Activated CD4-positive, alpha-beta T cell treated with anti-CD3 and anti-CD28 coated beads, Interleukin-2, amount 10 ng/mL, durations not matched to agents 7 days and 5 days (primary cell): ENCODE measurements around the gene RBM18. TPM values are rescaled to one million over a fixed set of nuclear protein-coding genes. Genes with fewer than 3 reads are reported as not detected.
A peak's percentile ranks its signal among the peaks of the same experiment; 100 is the strongest.

Source experiments
- CTCF ChIA-PET: fragments of 350-600 bp; sonication (Branson Sonifier 250); formaldehyde crosslinking; loops from one replicate; lab custom pipeline; 2021; ENCODE audit warnings: antibody characterized with exemption; lab: Charles Lee
- POLR2A ChIA-PET: fragments of 350-600 bp; sonication (Branson Sonifier 250); formaldehyde crosslinking; loops from one replicate; lab custom pipeline; 2021; ENCODE audit warnings: antibody characterized with exemption; lab: Charles Lee
- DNase-seq: peaks from one replicate; pipeline ENCODE4 v3.0.0-alpha.2; 2020
- H3K27ac Mint-ChIP-seq: one replicate; pipeline ENCODE4 v1.8.0; 2021; ENCODE audit warnings: mild to moderate bottlenecking, moderate library complexity, mixed read lengths
- H3K27me3 Mint-ChIP-seq: one replicate; pipeline ENCODE4 v1.8.0; 2021; ENCODE audit warnings: mixed read lengths
- H3K36me3 Mint-ChIP-seq: one replicate; pipeline ENCODE4 v1.8.0; 2021; ENCODE audit warnings: low read depth, mixed read lengths
- H3K4me1 Mint-ChIP-seq: one replicate; pipeline ENCODE4 v1.8.0; 2021; ENCODE audit warnings: mixed read lengths
- H3K4me3 Mint-ChIP-seq: one replicate; pipeline ENCODE4 v1.8.0; 2021; ENCODE audit warnings: mild to moderate bottlenecking, moderate library complexity, mixed read lengths
- H3K9me3 Mint-ChIP-seq: one replicate; pipeline ENCODE4 v1.8.0; 2021; ENCODE audit warnings: mixed read lengths
- total RNA-seq, 2 experiments: library from RNA; stranded (reverse); gene quantifications; one replicate each; pipeline ENCODE4 v1.2.3, GENCODE V29; 2021

Gene RBM18
- total RNA-seq, 2 experiments from 2014 or later = 21.5 to 23.6 TPM

- Mint-ChIP-seq H3K36me3 (peaks cover 58% of the 10 kb centered on the region), H3K4me1 (peaks cover 2% of the 10 kb centered on the region), H3K27me3 (no peaks in the 10 kb centered on the region), H3K9me3 (peaks cover 6% of the 10 kb centered on the region), H3K27ac (no peak overlapping the region), H3K4me3 (no peak overlapping the region)
- POLR2A ChIA-PET = no interaction called here
- CTCF ChIA-PET = no interaction called here
- DNase-seq = no peak
These were observed 12.8 kb upstream of the RBM18 start for GRCh38 chr9:122277285-122277897.

GRCh38 chr9:122276096-122276495, 11.5 kb upstream of the RBM18 start:
- ChIA-PET CTCF (no interaction called here), POLR2A (no interaction called here)
- peaks cover 54% of the 10 kb centered on the region for H3K36me3 Mint-ChIP-seq
- H3K4me1 Mint-ChIP-seq = peaks cover 2% of the 10 kb centered on the region
- H3K4me3 Mint-ChIP-seq = no peak overlapping the region
- H3K27ac Mint-ChIP-seq = no peak overlapping the region
- H3K27me3 Mint-ChIP-seq = no peaks in the 10 kb centered on the region
- DNase-seq = no peak
- H3K9me3 Mint-ChIP-seq = peaks cover 6% of the 10 kb centered on the region

GRCh38 chr9:122274055-122274454, 9.4 kb upstream of the RBM18 start:
- DNase-seq = no peak
- POLR2A ChIA-PET = no interaction called here
- Mint-ChIP-seq H3K36me3 (peaks cover 53% of the 10 kb centered on the region), H3K27me3 (no peaks in the 10 kb centered on the region), H3K9me3 (peaks cover 6% of the 10 kb centered on the region), H3K4me3 (no peak overlapping the region), H3K27ac (no peak overlapping the region), H3K4me1 (peaks cover 2% of the 10 kb centered on the region)
- CTCF ChIA-PET = no interaction called here

GRCh38 chr9:122268041-122268814, 3.6 kb upstream of the RBM18 start:
- no peak for DNase-seq
- H3K4me1 Mint-ChIP-seq = peaks cover 31% of the 10 kb centered on the region
- H3K4me3 Mint-ChIP-seq = peak overlapping the region; percentile 7
- no peak overlapping the region for H3K27ac Mint-ChIP-seq
- no peaks in the 10 kb centered on the region for H3K9me3 Mint-ChIP-seq
- ChIA-PET POLR2A (no interaction called here), CTCF (no interaction called here)
- peaks cover 20% of the 10 kb centered on the region for H3K36me3 Mint-ChIP-seq
- H3K27me3 Mint-ChIP-seq = no peaks in the 10 kb centered on the region

DNA sequence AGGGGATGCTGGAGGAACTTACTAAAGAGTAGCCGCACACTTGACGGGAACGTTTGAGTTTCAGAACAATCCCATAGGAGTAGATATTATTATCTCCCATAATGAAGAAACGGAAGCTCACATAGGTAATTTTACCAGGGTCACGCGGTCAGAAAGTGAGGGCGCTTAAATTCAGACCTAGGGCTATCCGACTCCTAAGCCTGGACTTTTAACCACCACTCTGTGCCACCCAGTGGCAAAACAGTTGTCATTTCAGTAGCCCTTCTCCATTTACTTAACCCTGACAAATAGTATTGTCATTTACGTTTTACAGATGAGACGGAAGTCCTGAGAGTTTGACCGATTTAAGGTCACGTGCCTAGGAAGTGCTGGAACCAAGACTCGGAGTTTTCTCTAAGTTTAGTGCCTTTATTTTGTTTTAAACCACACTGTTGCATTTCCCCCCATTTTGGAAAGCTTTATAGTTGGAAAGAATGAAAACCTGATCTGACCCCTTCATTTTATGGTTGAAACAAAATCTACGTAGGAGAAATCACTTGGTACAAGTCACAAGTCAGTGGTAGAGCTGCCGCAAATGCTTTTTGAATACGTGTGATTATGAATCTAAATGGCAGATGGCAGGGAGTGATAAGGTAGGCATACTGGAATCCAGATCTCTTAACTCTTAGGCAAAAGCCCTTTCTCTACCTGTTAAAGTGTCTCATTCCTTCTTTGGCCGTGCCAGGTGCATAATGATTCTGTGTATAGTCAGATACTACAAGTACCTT, 692 bp upstream of the RBM18 start:
- peak overlapping the region; percentile 100 for H3K27ac Mint-ChIP-seq
- H3K4me3 Mint-ChIP-seq = peak overlapping the region; percentile 89
- no peaks in the 10 kb centered on the region for H3K27me3 Mint-ChIP-seq
- peaks cover 54% of the 10 kb centered on the region for H3K4me1 Mint-ChIP-seq
- ChIA-PET CTCF (interaction anchor here (0.9 to 1.1 kb wide), 2 partner anchors 16 to 21 kb away, joined by 3 to 5 read pairs; no protein-coding TSS in a partner anchor), POLR2A (no interaction called here)
- H3K36me3 Mint-ChIP-seq = peaks cover 16% of the 10 kb centered on the region
- H3K9me3 Mint-ChIP-seq = no peaks in the 10 kb centered on the region
- peak; percentile 45 for DNase-seq

- Mint-ChIP-seq H3K36me3 (peaks cover 26% of the 10 kb centered on the region), H3K4me1 (peaks cover 54% of the 10 kb centered on the region), H3K27me3 (no peaks in the 10 kb centered on the region), H3K4me3 (peak overlapping the region; percentile 89), H3K27ac (peak overlapping the region; percentile 100), H3K9me3 (no peaks in the 10 kb centered on the region)
- ChIA-PET CTCF (no interaction called here), POLR2A (no interaction called here)
- peak; percentile 22 for DNase-seq
These were observed 816 bp downstream of the RBM18 start for GRCh38 chr9:122263699-122264349.

DNA sequence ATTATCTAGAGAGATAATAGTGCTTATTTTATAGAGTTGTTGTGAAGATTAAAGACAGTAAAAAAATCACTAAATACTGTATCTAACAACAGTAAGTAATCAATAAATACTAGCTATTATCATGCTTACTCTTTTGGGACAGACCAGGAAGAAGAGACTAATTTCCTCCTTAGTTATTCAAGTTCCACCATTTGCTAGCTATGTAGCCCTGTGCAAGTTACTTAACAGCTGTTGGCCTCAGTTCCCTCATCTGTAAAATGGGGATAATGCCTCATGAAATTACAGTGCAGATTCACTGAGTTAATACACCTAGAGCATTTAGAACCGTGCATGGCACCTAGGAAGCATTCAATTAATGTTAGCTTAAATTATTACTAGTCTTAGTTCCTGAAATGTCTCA, 2.6 kb downstream of the RBM18 start:
- DNase-seq = no peak
- POLR2A ChIA-PET = interaction anchor here (0.5 kb wide), 1 partner anchor 15 kb away, joined by 5 read pairs; no protein-coding TSS in a partner anchor
- Mint-ChIP-seq H3K27ac (no peak overlapping the region), H3K27me3 (no peaks in the 10 kb centered on the region), H3K4me3 (no peak overlapping the region), H3K36me3 (peaks cover 32% of the 10 kb centered on the region), H3K4me1 (peaks cover 46% of the 10 kb centered on the region), H3K9me3 (no peaks in the 10 kb centered on the region)
- CTCF ChIA-PET = no interaction called here

- Mint-ChIP-seq H3K36me3 (peaks cover 32% of the 10 kb centered on the region), H3K9me3 (no peaks in the 10 kb centered on the region), H3K27ac (peak overlapping the region; percentile 26), H3K27me3 (no peaks in the 10 kb centered on the region), H3K4me3 (no peak overlapping the region), H3K4me1 (peaks cover 45% of the 10 kb centered on the region)
- ChIA-PET POLR2A (no interaction called here), CTCF (no interaction called here)
- no peak for DNase-seq
These were observed 3.2 kb downstream of the RBM18 start for GRCh38 chr9:122261469-122261881.

- no peaks in the 10 kb centered on the region for H3K27me3 Mint-ChIP-seq
- ChIA-PET POLR2A (no interaction called here), CTCF (no interaction called here)
- H3K4me1 Mint-ChIP-seq = peaks cover 32% of the 10 kb centered on the region
- peaks cover 28% of the 10 kb centered on the region for H3K36me3 Mint-ChIP-seq
- no peak for DNase-seq
- no peak overlapping the region for H3K4me3 Mint-ChIP-seq
- no peak overlapping the region for H3K27ac Mint-ChIP-seq
- H3K9me3 Mint-ChIP-seq = no peaks in the 10 kb centered on the region
These were observed 5.7 kb downstream of the RBM18 start for GRCh38 chr9:122258886-122259415.

GRCh38 chr9:122256206-122256605, 8.4 kb downstream of the RBM18 start:
- Mint-ChIP-seq H3K27ac (no peak overlapping the region), H3K9me3 (no peaks in the 10 kb centered on the region), H3K4me3 (no peak overlapping the region), H3K4me1 (peaks cover 6% of the 10 kb centered on the region), H3K27me3 (no peaks in the 10 kb centered on the region), H3K36me3 (peaks cover 30% of the 10 kb centered on the region)
- CTCF ChIA-PET = no interaction called here
- DNase-seq = no peak
- POLR2A ChIA-PET = no interaction called here

DNA sequence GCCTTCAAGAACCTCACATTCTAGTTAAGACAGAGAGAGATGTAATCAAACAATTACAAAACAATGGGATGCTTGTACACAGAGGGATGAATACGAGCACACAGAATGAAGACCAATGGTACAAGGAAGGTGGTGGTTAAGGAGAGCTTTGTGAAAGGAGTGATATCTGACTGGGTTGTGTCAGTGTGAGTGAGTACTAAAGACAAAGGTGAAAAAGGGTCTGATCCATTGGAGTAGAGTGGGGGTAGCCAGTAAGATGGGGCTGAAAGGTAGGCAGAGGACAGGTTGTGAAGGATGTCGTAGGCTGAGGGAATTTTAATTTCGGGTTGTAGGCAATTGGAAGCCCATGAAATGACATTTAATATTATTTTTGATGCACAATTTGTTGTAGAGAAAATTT, 9.9 kb downstream of the RBM18 start:
- DNase-seq = no peak
- no peaks in the 10 kb centered on the region for H3K27me3 Mint-ChIP-seq
- no peak overlapping the region for H3K27ac Mint-ChIP-seq
- CTCF ChIA-PET = no interaction called here
- H3K4me1 Mint-ChIP-seq = peaks cover 1% of the 10 kb centered on the region
- POLR2A ChIA-PET = no interaction called here
- peaks cover 29% of the 10 kb centered on the region for H3K36me3 Mint-ChIP-seq
- no peak overlapping the region for H3K4me3 Mint-ChIP-seq
- H3K9me3 Mint-ChIP-seq = no peaks in the 10 kb centered on the region

- Mint-ChIP-seq H3K36me3 (peaks cover 22% of the 10 kb centered on the region), H3K27me3 (no peaks in the 10 kb centered on the region), H3K4me3 (no peak overlapping the region), H3K4me1 (peaks cover 1% of the 10 kb centered on the region), H3K27ac (no peak overlapping the region), H3K9me3 (no peaks in the 10 kb centered on the region)
- ChIA-PET POLR2A (no interaction called here), CTCF (no interaction called here)
- no peak for DNase-seq
These were observed 11.8 kb downstream of the RBM18 start for GRCh38 chr9:122252796-122253195.
